ENCODE measurements around the gene CAST.

Gene CAST

DNA sequence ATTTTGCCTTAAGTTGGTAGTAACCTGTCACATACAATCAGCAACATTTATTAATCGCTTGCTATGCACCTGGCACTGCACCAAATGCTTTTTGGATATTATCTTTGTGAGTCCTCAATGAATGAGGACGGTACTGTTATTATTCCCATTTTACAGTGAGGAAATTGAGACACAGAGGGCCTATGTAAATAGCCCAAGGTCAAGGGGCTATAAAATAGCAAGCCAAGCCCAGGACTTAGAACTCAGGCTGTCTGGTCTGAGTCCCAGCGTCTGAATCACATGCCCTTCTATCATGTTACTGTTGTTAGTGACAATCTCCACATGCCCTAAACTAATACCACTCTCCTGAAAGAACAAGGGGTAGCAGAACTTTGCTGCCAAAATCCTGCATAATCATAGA, 85.5 kb downstream of the CAST start:
- DNase-seq (ENCODE audit: low spot score) = no peak

DNA sequence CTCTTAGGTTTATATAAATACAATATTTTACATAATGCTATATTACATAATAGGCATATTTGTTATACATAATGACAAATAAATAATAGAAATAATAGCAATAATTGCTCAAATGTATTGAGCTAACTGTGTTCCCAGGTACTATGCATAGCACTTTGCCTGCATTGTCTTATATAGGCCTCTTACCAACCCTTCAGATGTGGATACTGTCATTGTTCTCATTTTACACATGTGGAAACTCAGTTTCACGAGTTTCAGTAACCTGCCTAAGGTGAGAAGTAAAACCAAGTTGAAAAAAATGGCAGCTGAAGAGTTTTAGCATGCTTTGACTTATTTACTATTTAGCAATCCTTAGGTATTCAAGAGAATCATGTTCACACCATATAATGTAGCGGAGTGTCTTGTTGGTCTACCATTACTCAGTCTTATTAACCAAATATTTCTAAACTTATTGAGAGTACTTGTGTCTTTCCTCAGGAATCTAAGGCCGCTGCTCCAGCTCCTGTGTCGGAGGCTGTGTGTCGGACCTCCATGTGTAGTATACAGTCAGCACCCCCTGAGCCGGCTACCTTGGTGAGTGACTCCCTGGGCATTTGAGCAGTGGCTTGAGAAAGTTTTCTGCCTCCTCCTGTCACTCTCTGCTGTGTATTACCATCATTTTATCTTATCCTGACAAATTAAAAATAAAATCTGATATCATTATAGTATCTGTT, 88.1 kb downstream of the CAST start:
- no peak for DNase-seq (ENCODE audit: low spot score)

DNA sequence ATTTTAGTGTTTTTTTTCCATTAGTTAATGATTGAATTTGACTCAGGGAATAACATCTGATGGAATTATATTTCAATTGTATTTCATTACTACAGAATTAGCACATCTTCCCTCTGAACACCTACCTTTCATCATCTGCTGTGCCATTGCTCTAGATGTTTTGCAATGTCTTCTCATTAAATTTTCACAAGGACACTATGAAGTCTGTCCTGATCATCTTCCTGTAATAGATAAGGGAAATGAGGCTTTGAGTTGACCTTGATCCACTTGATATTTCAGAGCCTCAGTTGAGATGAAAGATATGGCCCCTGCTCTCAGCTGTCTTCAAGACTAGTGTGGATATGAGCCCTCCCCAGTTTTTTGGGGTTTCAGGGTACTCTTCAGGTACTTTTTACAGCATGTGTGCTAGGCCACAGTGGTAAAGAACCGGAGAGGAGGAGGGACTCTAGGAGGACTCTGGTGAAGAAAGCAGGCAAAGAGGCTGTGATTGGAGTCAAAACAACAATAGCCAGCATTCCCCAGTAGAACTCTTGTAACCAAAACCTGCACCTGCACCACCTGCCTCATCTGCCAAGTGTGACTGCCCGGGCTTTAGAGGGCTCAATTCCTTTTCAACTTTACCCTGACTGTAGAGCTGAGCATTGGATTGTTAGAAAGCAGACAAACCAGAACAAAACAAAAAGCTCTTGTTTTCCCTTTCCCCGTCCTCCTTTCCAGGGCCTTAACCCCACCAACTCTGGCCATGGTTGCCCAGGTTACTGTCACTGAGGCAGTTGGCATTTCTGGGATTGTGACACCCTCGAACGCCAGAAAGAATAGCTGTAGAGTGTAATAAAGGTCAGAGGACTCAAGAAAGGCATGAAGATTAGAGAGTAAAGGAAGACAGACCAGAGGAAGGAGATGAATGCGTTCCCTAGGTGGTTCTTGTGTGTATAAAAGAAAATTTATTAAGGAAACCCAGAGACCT, 89.3 kb downstream of the CAST start:
- DNase-seq (ENCODE audit: low spot score) = peak; percentile 62

DNA sequence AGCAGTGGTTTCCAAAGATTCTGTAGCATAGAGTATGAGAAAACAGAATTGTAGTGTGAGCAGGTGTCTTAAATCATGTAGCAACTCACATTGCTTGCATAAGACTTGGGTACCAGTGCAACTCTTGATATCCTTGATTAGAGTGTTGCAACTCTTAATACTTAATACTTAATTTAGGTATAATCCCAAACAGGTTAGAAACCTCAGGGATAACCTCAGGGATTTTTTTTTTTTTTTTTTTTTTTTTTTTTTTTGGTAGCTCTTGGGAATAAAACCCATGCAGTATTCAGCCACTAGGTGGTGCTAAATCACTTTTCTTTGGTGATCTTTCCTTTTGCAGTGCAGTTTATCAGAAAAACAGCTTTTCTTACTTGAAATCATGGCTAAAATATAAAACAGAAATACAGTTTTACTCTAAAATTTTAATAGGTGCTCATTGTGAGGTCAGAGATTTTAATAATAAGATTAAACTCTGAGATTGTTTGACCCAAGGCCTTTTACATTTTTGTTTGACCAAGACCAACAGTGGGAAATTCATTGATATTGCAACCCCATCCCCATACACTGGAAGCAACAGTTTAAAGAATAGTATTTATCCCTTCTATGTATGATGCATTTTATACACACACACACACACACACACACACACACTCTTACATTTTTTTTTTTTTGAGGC, 90.3 kb downstream of the CAST start:
- DNase-seq (ENCODE audit: low spot score) = peak; percentile 76

DNA sequence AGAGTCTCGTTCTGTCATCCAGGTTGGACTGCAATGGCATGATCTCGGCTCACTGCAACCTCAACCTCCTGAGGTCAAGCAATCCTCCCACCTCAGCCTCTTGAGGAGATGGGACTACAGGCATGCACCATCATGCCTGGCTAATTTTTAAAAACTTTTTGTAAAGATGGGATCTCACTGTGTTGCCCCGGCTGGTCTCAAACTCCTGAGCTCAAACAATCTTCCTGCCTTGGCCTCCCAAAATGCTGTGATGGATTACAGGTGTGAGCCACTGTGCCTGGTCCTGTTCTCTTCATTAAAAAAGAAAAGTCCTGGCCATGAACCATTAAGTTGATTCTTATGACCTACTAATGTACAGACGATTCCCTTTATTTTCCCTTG, 90.8 kb downstream of the CAST start:
- no peak for DNase-seq (ENCODE audit: low spot score)

DNA sequence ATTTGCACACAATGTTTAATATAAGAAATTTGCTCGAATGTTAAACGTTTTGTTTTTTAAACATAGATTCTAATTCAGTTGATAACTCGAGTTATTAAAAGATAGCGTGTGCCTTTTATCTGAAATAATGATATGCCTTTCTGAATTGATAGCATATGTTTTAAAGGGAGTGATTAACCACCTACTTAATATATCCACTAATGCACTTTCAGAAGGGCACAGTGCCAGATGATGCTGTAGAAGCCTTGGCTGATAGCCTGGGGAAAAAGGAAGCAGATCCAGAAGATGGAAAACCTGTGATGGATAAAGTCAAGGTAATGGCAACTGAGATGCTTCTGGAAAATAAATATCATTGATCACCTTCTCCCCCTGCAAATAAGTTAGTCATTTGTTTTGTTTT, 91.7 kb downstream of the CAST start:
- no peak for DNase-seq (ENCODE audit: low spot score)

DNA sequence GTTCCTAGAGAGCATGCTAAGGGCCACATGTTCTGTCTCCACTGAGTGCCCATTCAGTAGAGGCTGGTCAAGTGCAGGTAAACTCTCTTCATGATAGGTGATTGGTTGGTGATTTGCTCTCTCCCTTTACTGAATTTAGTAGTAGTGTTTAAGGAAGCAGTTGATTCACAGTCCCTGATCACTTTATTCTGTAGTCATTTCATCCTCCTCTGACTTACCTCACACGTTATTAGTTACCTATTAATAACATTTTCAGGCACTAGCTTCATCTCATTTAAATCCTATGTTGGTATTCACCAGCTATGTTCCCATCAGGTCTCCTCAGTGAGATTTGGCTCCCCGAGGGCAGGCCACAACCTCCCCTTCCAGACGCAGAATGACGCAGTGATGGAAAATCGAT, 93.7 kb downstream of the CAST start:
- DNase-seq (ENCODE audit: low spot score) = no peak

DNA sequence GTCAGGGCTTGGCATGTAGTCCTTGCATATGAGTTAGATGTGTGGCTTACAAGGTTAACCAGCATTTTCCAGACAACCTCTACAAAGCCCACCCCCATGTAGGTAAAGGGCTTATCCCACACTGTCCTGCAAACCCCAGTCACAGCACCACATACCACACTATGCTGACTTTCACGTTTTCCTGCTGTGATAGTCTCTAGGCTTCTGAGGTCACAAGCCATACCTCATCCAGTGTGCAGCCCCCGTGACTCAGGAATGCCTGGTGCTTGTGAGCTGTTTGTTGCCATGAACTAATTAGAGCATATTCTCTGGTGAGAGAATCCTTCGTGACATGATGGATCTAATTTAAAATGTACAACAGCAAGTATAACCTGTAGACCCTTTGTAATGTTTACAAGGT, 94.8 kb downstream of the CAST start:
- DNase-seq (ENCODE audit: low spot score) = no peak

DNA sequence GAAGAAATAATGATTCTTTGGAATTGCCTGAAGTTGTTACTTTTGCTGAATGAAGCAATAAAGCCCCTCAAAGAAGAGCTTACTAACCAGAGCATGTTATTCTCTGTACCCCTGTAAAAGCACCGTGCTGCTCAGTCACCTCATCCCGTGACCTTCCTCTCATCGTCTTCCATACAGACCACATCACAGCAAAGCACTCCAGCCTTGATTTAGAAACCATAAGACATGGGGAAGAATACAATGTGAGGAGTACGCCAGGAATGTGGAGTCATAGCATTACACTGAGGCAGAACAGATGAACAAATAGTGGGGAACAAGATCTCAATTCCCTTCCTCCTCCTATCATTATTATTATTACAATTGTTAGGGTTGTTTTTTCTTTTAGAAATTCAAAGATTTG, 96.4 kb downstream of the CAST start:
- no peak for DNase-seq (ENCODE audit: low spot score)

DNA sequence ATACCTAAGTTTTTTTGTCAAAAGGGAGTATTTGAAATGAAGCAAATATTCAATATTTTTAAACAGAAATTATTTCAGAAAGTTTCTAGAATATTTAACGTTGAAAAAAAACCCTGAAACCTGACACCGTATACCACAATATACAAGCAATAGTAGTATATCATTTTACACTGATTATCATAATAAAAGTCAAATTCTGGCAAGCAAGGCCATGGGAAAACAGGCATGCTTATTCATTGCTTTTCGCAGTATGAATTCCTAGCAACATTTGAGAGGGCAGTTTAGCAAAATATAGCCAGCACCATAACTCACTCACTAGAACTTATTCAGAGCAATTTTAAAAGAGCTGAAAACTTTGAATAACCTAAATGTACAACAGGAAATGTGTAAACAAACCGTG, 99.4 kb downstream of the CAST start:
- no peak for DNase-seq (ENCODE audit: low spot score)

DNA sequence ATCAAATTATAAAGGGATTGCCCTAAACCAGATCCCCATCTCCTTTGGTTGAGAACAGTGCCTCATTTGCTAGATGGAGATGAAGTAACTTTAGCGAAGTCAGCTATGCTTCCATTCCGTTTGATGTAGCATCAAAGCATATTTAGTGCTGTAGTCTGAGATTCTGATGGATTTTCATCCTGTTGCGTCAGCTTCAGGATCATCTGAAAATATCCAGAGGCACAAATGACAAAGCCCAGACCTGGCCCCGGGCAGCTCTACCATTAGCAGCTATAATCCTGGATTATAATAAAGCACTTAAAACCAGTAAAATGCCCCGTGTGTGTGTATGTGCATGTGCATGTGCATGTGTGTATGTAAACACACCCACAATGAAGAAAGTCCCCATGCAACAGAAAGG, 100.8 kb downstream of the CAST start:
- DNase-seq (ENCODE audit: low spot score) = no peak

DNA sequence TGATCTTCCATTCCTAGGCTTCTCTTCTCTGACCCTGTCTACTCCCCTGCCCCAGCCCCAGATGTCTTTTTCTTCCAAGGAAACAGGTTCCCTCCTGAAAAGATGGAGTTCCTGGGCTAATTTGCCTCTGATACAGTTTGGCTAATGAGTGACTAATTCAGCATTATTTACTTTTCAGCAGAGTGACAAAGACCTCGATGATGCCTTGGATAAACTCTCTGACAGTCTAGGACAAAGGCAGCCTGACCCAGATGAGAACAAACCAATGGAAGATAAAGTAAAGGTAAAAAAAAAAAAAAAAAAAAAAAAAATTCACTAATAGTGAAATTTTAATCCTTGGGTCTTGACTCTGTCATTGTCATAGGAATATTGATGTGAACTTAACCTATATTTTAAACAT, 102.9 kb downstream of the CAST start:
- DNase-seq (ENCODE audit: low spot score) = no peak

DNA sequence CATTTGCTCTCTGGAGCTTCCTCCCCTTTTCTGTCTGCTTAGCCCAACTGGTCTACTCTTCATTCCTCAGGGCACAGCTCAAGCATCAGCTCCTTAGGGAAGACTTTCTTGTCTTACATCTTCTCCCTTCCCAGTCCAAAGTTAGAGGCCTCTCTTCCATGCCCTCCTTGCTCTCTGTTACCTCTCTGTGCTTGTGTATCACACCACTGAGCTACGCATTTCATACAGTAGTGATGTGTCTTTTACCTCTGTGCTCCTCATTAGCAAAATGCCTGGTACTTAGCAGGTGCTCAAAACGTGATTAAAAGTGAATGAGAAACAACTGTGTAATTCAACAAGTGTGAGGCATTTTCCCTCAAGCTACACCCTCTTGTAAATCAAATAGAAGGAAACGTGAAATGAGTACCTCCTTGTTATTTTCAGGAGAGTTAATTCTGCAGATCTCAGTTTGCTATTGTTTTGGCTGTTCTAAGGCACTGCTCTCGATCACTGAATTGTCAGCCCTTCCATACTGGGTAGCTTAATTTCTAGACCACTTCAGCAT, 106.6 kb downstream of the CAST start:
- no peak for DNase-seq (ENCODE audit: low spot score)

DNA sequence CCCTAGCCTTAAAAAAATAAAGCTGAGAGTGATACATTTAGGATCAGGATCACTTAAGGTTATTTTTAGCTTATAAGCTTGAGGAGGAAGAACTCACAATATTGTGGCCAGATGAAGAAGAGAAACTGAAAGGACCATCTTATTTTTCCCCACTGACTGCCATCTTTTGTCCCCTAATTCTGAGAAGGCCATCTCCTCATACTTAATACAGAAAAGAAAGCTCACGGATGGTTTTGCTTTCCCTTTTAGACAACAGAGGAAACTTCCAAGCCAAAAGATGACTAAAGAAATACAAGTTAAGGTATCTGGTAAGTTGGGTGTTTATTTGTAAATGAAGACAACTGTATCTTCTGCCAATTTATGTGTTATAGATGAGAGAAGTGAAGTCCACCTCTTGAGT, 109.2 kb downstream of the CAST start:
- DNase-seq (ENCODE audit: low spot score) = no peak

DNA sequence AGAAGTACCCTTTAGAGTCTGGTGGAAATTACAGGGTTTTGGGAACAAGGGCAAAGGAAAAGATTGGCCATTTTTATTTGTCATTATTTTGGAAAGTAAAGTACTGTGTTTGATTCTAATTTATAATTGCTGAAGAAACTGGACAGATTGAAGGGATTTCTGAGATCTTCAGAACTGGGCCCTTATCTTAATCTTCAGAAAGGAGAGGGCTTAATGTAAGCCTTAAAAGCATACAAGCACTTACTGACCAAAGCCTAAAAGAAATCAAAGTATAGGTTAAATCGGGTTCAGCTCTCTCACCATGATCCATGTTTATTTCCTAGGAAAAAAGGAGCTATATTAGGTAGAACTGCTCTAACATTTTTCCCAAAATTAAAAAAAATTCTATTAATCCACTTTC, 109.9 kb downstream of the CAST start:
- DNase-seq (ENCODE audit: low spot score) = no peak

DNA sequence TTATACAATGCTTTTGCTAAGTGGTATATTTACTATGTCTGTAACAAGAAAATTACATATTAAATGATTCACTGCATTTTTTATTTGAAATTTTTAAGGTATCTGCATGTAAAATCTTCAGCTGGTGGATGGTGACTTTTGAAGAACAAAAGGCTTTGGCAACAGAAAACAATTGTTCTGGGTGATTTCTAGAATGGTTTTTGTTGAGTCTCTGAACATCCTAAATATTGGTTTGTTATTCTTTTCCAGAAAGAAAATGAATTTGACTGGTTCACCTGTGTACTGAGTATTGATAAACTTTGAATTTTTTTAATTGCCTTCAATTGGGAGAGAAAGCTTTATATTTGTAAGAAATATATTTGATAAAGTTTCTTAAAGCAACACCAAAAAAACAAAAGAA, 110.4 kb downstream of the CAST start:
- DNase-seq (ENCODE audit: low spot score) = no peak

DNA sequence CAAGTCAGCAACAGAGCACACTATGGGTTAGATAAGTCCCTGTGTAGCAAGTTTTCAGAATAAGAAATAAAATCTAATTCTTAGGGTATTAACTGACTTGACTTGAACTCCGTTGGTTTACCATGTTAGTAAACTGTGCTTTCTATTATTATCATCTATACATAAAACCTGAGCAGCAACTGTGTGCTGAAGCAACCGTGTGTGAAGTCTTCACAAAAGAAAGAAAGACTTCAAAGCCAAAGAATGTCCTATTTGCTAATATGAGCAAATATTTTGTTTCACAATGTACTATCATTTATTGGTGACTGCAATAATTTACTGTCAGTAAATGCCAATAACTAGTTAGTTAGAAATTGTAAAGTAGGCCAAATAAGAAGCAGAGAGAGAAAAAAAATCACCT, 112.9 kb downstream of the CAST start:
- no peak for DNase-seq (ENCODE audit: low spot score)

DNA sequence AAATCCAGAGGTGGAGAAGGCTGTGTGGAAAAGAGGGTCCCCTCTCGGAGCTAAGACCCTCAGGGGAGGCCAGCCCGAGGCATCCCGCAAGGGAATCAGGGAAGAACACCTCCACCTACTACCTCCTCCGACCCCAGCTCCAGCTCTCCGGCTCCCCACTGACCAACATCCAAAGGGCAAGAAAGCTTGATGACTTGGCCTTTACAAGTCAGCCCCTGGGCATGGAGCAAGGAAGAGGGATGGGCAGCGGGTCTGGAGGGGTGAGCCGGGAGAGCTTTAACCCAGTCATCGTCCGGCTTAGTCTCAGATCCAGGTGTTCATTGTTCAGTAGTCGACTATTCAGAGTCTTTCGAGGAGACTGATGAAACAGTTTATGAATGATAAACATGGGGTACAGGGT, 113.5 kb downstream of the CAST start:
- DNase-seq (ENCODE audit: low spot score) = no peak

DNA sequence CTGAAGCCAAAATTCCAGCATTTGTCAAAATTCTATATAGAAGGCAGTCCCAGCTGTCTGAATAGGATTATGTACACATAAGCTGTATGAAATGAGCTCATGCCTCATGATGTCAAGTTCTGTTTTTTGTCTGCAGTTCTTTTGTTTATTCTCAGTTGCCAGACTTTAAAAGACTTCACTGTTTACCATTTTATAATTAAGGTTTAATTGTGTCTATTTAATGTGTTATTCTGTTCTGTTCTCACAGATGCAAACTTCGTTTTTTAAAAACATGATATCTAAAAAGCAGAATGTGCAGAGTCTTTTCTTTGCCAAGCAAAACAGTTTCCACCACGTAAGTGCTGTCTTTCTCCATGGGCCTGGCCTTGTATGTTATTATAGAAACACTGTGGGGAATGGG, 114.4 kb downstream of the CAST start:
- no peak for DNase-seq (ENCODE audit: low spot score)

DNA sequence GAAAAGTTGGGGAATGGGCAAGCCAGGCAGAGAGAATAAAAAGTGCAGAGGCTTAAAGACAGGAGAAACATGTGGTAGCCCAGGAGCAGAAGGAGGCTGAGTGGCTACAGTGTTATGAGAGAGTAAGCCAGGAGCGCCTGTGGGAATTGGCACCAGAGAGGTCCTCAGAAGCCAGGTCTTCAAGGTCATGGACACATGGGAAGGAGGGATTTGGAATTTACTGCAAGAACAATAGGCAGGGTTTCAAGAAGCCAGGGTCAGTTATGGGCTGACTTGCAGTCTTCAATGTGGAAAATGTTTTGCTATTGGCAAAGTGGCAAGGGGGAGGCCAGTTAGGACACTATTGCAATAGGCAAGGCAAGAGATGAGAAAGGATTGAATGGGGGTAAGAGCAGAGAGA, 116.2 kb downstream of the CAST start:
- DNase-seq (ENCODE audit: low spot score) = no peak

DNA sequence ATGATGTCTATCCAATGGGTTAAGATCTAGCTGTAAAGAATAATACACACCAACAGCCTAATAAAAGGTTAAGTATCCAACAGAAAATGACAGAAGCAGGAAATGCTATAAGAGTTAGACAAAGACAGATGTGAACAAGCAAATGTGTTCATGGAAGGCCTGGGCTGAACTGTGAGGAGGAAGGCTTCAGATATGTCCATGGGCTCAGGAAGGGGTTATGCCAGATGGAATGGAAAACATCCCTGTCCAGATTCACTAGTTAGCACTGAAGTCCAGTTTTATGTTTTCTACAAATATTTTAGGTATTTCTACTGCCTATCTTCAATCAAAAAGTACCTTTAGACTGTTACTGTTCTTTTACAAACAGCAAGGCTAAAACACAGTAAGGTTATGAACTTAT, 118.5 kb downstream of the CAST start:
- DNase-seq (ENCODE audit: low spot score) = no peak
